A673 (cell line): ENCODE measurements around the gene COL2A1. TPM values are rescaled to one million over a fixed set of nuclear protein-coding genes. Genes with fewer than 3 reads are reported as not detected.

Experiments used
- BruUV-seq: library from RNA; stranded (reverse); fragments of 400-500 nt; replicated peaks from 2 replicates; lab custom pipeline; 2021; lab: Mats Ljungman, UMichigan
- CTCF ChIA-PET: fragments of 300-600 bp; sonication (Branson Sonifier 250); formaldehyde crosslinking; loops from one replicate; lab custom pipeline; 2022; ENCODE audit warnings: antibody characterized with exemption; lab: Charles Lee
- POLR2A ChIA-PET: fragments of 300-600 bp; sonication (Branson Sonifier 250); formaldehyde crosslinking; loops from one replicate; lab custom pipeline; 2022; ENCODE audit warnings: antibody characterized with exemption; ENCODE audit not compliant: low non-redundant PET; lab: Charles Lee
- DNase-seq: peaks from one replicate; pipeline ENCODE4 v3.0.0-alpha.2; 2015; ENCODE audit warnings: low spot score
- H3K27ac ChIP-seq: fragments of 200-600 bp; sonication (generic); 2 replicates; pipeline ENCODE4 v1.5.1; 2016; ENCODE audit warnings: mixed run types, low read depth, mild to moderate bottlenecking, mixed read lengths, antibody characterized with exemption, low read length; ENCODE audit not compliant: poor library complexity, severe bottlenecking
- H3K27me3 ChIP-seq: fragments of 200-600 bp; sonication (generic); replicated peaks from 2 replicates; pipeline ENCODE4 v1.6.1; 2017; ENCODE audit warnings: mixed run types, low read depth, mild to moderate bottlenecking, mixed read lengths, antibody characterized with exemption, low read length; ENCODE audit not compliant: insufficient read depth, poor library complexity
- H3K36me3 ChIP-seq: fragments of 200-600 bp; sonication (generic); 2 replicates; pipeline ENCODE4 v1.6.1; 2016; ENCODE audit warnings: mixed run types, mild to moderate bottlenecking, mixed read lengths, antibody characterized with exemption, low read length; ENCODE audit not compliant: insufficient read depth, poor library complexity, severe bottlenecking
- H3K4me1 ChIP-seq: fragments of 200-600 bp; sonication (generic); 2 replicates; pipeline ENCODE4 v1.6.1; 2017; ENCODE audit warnings: mixed run types, mild to moderate bottlenecking, mixed read lengths, antibody characterized with exemption, low read length; ENCODE audit not compliant: insufficient read depth, poor library complexity, severe bottlenecking
- H3K4me3 ChIP-seq: fragments of 200-600 bp; sonication (generic); 2 replicates; pipeline ENCODE4 v1.5.1; 2016; ENCODE audit warnings: low read depth, mixed run types, mild to moderate bottlenecking, mixed read lengths, low read length; ENCODE audit not compliant: poor library complexity, severe bottlenecking
- H3K9me3 ChIP-seq: fragments of 200-600 bp; sonication (generic); 2 replicates; pipeline ENCODE4 v1.6.1; 2016; ENCODE audit warnings: mixed run types, low read depth, mild to moderate bottlenecking, mixed read lengths, antibody characterized with exemption, low read length; ENCODE audit not compliant: poor library complexity, severe bottlenecking
- EZH2 ChIP-seq: fragments of 200-600 bp; sonication (generic); IDR thresholded peaks from 2 replicates; pipeline ENCODE4 v1.6.1; 2017; ENCODE audit warnings: borderline replicate concordance, low read depth, mild to moderate bottlenecking, mixed read lengths, antibody characterized with exemption, low read length; ENCODE audit not compliant: poor library complexity, severe bottlenecking
- intact Hi-C: fragments of 100-400 bp; cut with micrococcal nuclease; formaldehyde crosslinking; loops from one replicate; pipeline ENCODE4 v1.10.0; 2022; ENCODE audit not compliant: unreplicated experiment
- total RNA-seq: library from RNA; stranded (reverse); gene quantifications from 2 replicates; pipeline ENCODE4 v1.2.3, GENCODE V29; 2021
- TF ChIP-seq, protein P1 (sequence below): fragments of 300-800, 200-600 bp; sonication (generic); conservative IDR thresholded peaks from 2 replicates; pipeline ENCODE4 v1.5.1; 2017; ENCODE audit warnings: low read depth, mild to moderate bottlenecking, antibody characterized with exemption, low read length, moderate library complexity, mixed read lengths

Gene COL2A1
- total RNA-seq, 1 experiment from 2014 or later, result 1.3 TPM

DNA sequence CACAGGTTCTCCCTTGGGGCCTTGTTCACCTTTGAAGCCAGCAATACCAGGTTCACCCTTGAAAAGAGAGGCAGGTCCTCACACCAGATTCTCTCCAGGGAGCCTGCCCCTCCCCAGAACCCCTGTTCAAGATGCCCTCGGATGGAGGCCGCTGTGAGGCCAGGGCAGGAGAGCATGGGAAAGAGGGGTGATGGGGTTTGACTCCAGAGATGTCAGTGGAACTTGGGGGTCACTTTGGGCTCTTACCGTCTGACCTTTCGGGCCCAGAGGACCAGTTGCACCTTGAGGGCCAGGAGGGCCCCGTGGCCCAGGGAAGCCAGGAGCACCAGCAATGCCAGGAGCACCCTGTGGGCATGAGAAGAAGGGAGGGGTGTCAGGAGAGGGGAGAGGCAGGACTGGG, 17.4 kb downstream of the COL2A1 start:
- no peaks in the 10 kb centered on the region for H3K27me3 ChIP-seq
- no peaks in the 10 kb centered on the region for H3K4me1 ChIP-seq
- no peak overlapping the region for H3K27ac ChIP-seq
- no peaks in the 10 kb centered on the region for H3K36me3 ChIP-seq
- no TSS peak for BruUV-seq
- CTCF ChIA-PET, result no interaction called here
- intact Hi-C loops, result no loop called here
- H3K9me3 ChIP-seq, result no peaks in the 10 kb centered on the region
- POLR2A ChIA-PET, result no interaction called here
- no peak for DNase-seq
- H3K4me3 ChIP-seq, result no peak overlapping the region
- no peak for TF ChIP-seq EZH2
- TF ChIP-seq, protein P1, sequence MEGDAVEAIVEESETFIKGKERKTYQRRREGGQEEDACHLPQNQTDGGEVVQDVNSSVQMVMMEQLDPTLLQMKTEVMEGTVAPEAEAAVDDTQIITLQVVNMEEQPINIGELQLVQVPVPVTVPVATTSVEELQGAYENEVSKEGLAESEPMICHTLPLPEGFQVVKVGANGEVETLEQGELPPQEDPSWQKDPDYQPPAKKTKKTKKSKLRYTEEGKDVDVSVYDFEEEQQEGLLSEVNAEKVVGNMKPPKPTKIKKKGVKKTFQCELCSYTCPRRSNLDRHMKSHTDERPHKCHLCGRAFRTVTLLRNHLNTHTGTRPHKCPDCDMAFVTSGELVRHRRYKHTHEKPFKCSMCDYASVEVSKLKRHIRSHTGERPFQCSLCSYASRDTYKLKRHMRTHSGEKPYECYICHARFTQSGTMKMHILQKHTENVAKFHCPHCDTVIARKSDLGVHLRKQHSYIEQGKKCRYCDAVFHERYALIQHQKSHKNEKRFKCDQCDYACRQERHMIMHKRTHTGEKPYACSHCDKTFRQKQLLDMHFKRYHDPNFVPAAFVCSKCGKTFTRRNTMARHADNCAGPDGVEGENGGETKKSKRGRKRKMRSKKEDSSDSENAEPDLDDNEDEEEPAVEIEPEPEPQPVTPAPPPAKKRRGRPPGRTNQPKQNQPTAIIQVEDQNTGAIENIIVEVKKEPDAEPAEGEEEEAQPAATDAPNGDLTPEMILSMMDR, result no peak

DNA sequence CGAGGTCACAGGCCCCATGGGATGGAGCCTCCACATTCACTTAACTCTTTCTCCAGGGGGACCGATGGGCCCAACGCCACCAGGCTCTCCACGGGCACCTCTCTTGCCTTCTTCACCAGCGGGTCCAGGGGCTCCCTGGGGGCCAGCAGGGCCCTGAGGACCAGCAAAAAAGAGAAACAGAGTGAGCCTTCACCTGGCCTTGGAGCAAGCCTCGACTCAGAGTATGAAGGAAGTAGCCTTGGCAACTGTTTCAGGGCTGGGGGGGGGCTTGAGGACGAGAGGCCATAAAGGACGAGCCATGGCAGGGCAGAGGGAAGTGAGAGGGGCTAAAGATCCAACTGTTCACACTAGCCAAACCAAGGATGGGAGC, 18.0 kb downstream of the COL2A1 start:
- BruUV-seq, result no TSS peak
- DNase-seq, result no peak
- Histone ChIP-seq H3K4me1 (no peaks in the 10 kb centered on the region), H3K27ac (no peak overlapping the region), H3K36me3 (no peaks in the 10 kb centered on the region), H3K4me3 (no peak overlapping the region), H3K27me3 (no peaks in the 10 kb centered on the region), H3K9me3 (no peaks in the 10 kb centered on the region)
- TF ChIP-seq, protein P1, result no peak
- TF ChIP-seq EZH2, result no peak
- ChIA-PET POLR2A (no interaction called here), CTCF (no interaction called here)
- intact Hi-C loops, result no loop called here

GRCh38 chr12:47985596-47986290, 18.5 kb downstream of the COL2A1 start:
- CTCF ChIA-PET, result no interaction called here
- H3K4me1 ChIP-seq, result no peaks in the 10 kb centered on the region
- POLR2A ChIA-PET, result no interaction called here
- no peaks in the 10 kb centered on the region for H3K27me3 ChIP-seq
- no peaks in the 10 kb centered on the region for H3K9me3 ChIP-seq
- intact Hi-C loops, result no loop called here
- no peak overlapping the region for H3K4me3 ChIP-seq
- H3K27ac ChIP-seq, result no peak overlapping the region
- H3K36me3 ChIP-seq, result no peaks in the 10 kb centered on the region
- BruUV-seq, result no TSS peak
- no peak for TF ChIP-seq EZH2
- TF ChIP-seq, protein P1, result no peak
- no peak for DNase-seq
